ENCODE results near the gene CHCHD6.

Gene CHCHD6

DNA sequence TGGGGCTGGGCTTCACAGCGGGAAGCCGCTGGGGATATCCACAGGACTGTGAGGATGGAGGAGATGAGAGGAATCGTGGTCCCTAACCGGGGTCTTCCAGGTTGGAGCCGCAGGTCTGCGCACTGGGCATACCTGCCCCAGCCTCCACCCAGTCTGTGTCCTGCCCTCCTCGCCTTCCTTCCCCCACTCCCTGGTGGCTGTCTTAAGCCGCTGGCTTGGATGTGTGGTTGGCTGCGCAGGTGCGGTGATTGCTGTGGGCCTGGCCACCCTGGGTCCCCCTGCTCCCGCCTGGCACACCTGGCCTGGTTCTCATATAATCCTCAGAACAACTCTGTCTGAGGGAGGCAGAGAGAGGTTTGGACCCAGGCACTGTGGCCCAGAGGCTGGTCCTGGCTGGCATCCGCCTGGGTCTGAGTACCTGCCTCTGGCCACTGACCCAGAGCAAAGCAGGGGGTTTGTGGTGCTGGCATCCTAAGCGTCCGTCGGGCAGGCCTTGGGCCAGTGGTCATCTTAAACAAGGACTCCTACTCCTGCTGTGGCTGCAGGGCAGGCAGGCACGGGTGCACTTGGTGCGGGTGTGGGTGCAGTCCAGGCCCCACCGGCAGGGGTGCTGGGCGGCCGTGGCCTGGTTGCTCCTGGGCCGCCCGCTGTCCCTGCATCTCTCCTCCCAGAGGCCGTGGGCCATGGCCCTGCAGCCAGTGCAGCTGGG, 297.6 kb downstream of the CHCHD6 start:
- DNase-seq (no peak), ATAC-seq (ENCODE audit: insufficient read depth, low read depth) (no peak)
- no peak overlapping the region for H3K27ac ChIP-seq (ENCODE audit: low read length)
- H3K4me3 ChIP-seq (ENCODE audit: low read depth in 1 of 2, low read length in 2 of 2) = no peak overlapping the region
- H3K27me3 ChIP-seq (ENCODE audit: insufficient read depth, low read length, poor library complexity) = no peaks in the 10 kb centered on the region
- H3K9ac ChIP-seq (ENCODE audit: low read depth, low read length) = no peak overlapping the region
- no peaks in the 10 kb centered on the region for H3K9me3 ChIP-seq (ENCODE audit: insufficient read depth, low read length, severe bottlenecking)
- H2AFZ ChIP-seq (ENCODE audit: low read depth, low read length) = no peak overlapping the region
- H3K4me2 ChIP-seq (ENCODE audit: insufficient read depth, low read length) = no peak overlapping the region
- peaks cover 72% of the 10 kb centered on the region for H4K20me1 ChIP-seq (ENCODE audit: insufficient read depth, low read length)
- H3K4me1 ChIP-seq (ENCODE audit: insufficient read depth, low read length) = no peaks in the 10 kb centered on the region
- peaks cover 21% of the 10 kb centered on the region for H3K79me2 ChIP-seq (ENCODE audit: insufficient read depth, low read length)
- peaks cover 35% of the 10 kb centered on the region for H3K36me3 ChIP-seq (ENCODE audit: insufficient read depth, low read length)
- TF ChIP-seq EZH2 (IDR thresholded peaks at IDR 0.05; ENCODE audit: borderline replicate concordance, low read depth, low read length, severe bottlenecking) = no peak
- TF ChIP-seq, protein P1, sequence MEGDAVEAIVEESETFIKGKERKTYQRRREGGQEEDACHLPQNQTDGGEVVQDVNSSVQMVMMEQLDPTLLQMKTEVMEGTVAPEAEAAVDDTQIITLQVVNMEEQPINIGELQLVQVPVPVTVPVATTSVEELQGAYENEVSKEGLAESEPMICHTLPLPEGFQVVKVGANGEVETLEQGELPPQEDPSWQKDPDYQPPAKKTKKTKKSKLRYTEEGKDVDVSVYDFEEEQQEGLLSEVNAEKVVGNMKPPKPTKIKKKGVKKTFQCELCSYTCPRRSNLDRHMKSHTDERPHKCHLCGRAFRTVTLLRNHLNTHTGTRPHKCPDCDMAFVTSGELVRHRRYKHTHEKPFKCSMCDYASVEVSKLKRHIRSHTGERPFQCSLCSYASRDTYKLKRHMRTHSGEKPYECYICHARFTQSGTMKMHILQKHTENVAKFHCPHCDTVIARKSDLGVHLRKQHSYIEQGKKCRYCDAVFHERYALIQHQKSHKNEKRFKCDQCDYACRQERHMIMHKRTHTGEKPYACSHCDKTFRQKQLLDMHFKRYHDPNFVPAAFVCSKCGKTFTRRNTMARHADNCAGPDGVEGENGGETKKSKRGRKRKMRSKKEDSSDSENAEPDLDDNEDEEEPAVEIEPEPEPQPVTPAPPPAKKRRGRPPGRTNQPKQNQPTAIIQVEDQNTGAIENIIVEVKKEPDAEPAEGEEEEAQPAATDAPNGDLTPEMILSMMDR (IDR thresholded peaks at IDR 0.05; ENCODE audit: borderline replicate concordance, extremely low read depth, low read length, poor library complexity, severe bottlenecking) = no peak

DNA sequence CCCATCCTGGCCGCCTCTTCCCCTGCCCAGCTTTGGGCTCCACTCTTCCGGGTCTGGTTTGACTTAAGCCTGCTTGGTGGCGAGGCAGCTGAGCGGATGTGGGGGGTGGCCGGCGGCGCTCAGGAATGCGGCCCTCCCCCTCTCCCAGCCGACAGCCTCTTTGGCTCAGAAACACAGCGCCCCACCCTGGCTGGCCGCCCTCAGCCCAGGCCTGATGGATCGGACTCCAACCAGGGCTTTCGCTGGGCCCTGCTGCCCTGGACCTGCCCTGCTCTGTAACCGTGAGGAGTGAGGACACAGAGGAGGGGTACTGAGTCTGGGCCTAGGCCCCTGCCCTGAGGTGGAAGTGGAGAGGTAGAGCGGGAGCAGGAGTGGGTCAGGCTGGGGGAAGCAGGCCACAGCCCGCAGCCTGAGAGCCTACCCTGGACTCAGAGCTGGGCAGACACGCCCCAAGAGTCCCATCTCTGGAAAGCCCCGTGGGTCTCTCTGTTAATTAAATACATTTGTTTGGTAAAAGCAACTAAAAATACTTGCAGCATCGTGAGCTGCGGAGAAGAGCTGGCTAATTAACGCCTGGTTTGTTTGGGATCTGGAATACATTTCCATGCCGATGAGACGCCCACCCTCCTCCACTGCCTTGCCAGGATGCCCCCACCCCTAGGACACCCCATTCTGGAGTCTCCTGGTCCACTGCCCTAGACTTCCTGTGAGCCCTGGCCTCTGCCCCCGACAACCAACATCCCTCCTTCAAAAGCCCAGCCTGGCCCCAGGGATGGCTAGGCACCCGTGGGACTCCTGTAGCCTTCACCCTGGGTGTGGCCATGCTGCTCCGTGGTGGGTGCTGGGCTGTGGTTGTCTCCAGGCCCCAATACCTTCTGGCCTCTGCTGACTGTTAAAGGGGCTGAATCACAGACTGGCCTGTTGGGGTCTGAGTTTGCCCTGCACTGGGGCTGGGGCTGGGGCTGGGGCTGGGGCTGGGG, 298.4 kb downstream of the CHCHD6 start:
- Histone ChIP-seq H3K27me3 (ENCODE audit: insufficient read depth, low read length, poor library complexity) (no peaks in the 10 kb centered on the region), H3K9ac (ENCODE audit: low read depth, low read length) (no peak overlapping the region), H3K9me3 (ENCODE audit: insufficient read depth, low read length, severe bottlenecking) (no peaks in the 10 kb centered on the region), H3K79me2 (ENCODE audit: insufficient read depth, low read length) (peaks cover 13% of the 10 kb centered on the region), H4K20me1 (ENCODE audit: insufficient read depth, low read length) (peaks cover 69% of the 10 kb centered on the region), H3K4me1 (ENCODE audit: insufficient read depth, low read length) (no peaks in the 10 kb centered on the region), H3K27ac (ENCODE audit: low read length) (no peak overlapping the region), H3K4me3 (ENCODE audit: low read depth in 1 of 2, low read length in 2 of 2) (no peak overlapping the region), H2AFZ (ENCODE audit: low read depth, low read length) (no peak overlapping the region), H3K36me3 (ENCODE audit: insufficient read depth, low read length) (peaks cover 36% of the 10 kb centered on the region), H3K4me2 (ENCODE audit: insufficient read depth, low read length) (no peak overlapping the region)
- DNase-seq = no peak
- no peak for TF ChIP-seq EZH2 (IDR thresholded peaks at IDR 0.05; ENCODE audit: borderline replicate concordance, low read depth, low read length, severe bottlenecking)
- TF ChIP-seq, protein P1 (IDR thresholded peaks at IDR 0.05; ENCODE audit: borderline replicate concordance, extremely low read depth, low read length, poor library complexity, severe bottlenecking) = no peak
- ATAC-seq (ENCODE audit: insufficient read depth, low read depth) = no peak

DNA sequence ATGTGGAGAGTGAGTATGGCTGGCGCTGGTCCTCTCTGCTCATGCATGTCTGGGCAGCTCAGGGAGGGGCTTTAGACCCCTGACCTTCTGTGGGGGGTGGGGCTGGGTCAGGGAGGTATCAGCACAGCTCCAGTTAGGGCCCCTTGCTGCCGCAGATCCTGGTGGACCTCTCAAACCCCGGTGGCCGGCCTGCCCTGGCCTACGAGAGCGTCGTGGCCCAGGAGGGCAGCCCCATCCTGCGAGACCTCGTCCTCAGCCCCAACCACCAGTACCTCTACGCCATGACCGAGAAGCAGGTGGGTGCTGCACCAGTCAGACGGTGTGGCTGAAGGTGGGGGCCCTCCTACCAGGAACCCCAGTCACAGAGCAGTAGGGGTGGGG, 299.1 kb downstream of the CHCHD6 start:
- no peak for ATAC-seq (ENCODE audit: insufficient read depth, low read depth)
- H3K27me3 ChIP-seq (ENCODE audit: insufficient read depth, low read length, poor library complexity) = no peaks in the 10 kb centered on the region
- no peak overlapping the region for H3K9ac ChIP-seq (ENCODE audit: low read depth, low read length)
- no peak for DNase-seq
- H2AFZ ChIP-seq (ENCODE audit: low read depth, low read length) = no peak overlapping the region
- peaks cover 9% of the 10 kb centered on the region; the same call in 1 of the 2 replicates for H3K79me2 ChIP-seq (ENCODE audit: insufficient read depth, low read length)
- H3K9me3 ChIP-seq (ENCODE audit: insufficient read depth, low read length, severe bottlenecking) = no peaks in the 10 kb centered on the region
- no peak for TF ChIP-seq EZH2 (IDR thresholded peaks at IDR 0.05; ENCODE audit: borderline replicate concordance, low read depth, low read length, severe bottlenecking)
- TF ChIP-seq, protein P1 (IDR thresholded peaks at IDR 0.05; ENCODE audit: borderline replicate concordance, extremely low read depth, low read length, poor library complexity, severe bottlenecking) = no peak
- H4K20me1 ChIP-seq (ENCODE audit: insufficient read depth, low read length) = peaks cover 69% of the 10 kb centered on the region
- no peak overlapping the region for H3K27ac ChIP-seq (ENCODE audit: low read length)
- no peak overlapping the region for H3K4me2 ChIP-seq (ENCODE audit: insufficient read depth, low read length)
- no peak overlapping the region for H3K4me3 ChIP-seq (ENCODE audit: low read depth in 1 of 2, low read length in 2 of 2)
- peaks cover 37% of the 10 kb centered on the region for H3K36me3 ChIP-seq (ENCODE audit: insufficient read depth, low read length)
- no peaks in the 10 kb centered on the region for H3K4me1 ChIP-seq (ENCODE audit: insufficient read depth, low read length)

Measured in DND-41 (cell line).